Panc1 (cell line): ENCODE measurements around the gene TOX3. TPM values are rescaled to one million over a fixed set of nuclear protein-coding genes. Genes with fewer than 3 reads are reported as not detected.

Source experiments
- ATAC-seq: fragments of 200-7000 bp; cut with Tn5 transposase; 2 replicates; pipeline ENCODE4 v1.9.1; 2020; ENCODE audit warnings: mild to moderate bottlenecking, moderate library complexity
- BruUV-seq: library from RNA; stranded (reverse); fragments of 400-500 nt; replicated peaks from 2 replicates; lab custom pipeline; 2021; lab: Mats Ljungman, UMichigan
- CTCF ChIA-PET: fragments of 300-600 bp; sonication (Branson Sonifier 250); formaldehyde crosslinking; loops from one replicate; lab custom pipeline; 2022; ENCODE audit warnings: antibody characterized with exemption; lab: Charles Lee
- POLR2A ChIA-PET: fragments of 300-600 bp; sonication (Branson Sonifier 250); formaldehyde crosslinking; loops from one replicate; lab custom pipeline; 2022; ENCODE audit warnings: antibody characterized with exemption; lab: Charles Lee
- DNase-seq: peaks from one replicate; pipeline ENCODE4 v3.0.0-alpha.2; 2010; ENCODE audit warnings: low read depth, low spot score
- H3K27ac ChIP-seq: 2 replicates; pipeline ENCODE4 v1.5.1; 2011; ENCODE audit warnings: mild to moderate bottlenecking, low read length, inconsistent platforms
- H3K27me3 ChIP-seq: fragments of 200-500 bp; sonication (Bioruptor generic); 2 replicates; pipeline ENCODE4 v1.6.0; 2014; ENCODE audit warnings: low read length, inconsistent platforms; ENCODE audit not compliant: control insufficient read depth, insufficient read depth
- H3K36me3 ChIP-seq: fragments of 200-500 bp; sonication (Bioruptor generic); 2 replicates; pipeline ENCODE4 v1.5.1; 2014; ENCODE audit warnings: inconsistent platforms, mild to moderate bottlenecking, low read length, moderate library complexity; ENCODE audit not compliant: control insufficient read depth, insufficient read depth
- H3K4me1 ChIP-seq: 2 replicates; pipeline ENCODE4 v1.5.1; 2011; ENCODE audit warnings: inconsistent platforms, mild to moderate bottlenecking, low read length, moderate library complexity; ENCODE audit not compliant: control insufficient read depth, insufficient read depth
- H3K4me3 ChIP-seq, 2 experiments: 2 replicates each; pipeline ENCODE4 v1.5.1; 2011 to 2012; ENCODE audit warnings: low read depth in 2 of 2, low read length in 2 of 2, mild to moderate bottlenecking in 2 of 2, inconsistent platforms in 1 of 2, moderate library complexity in 1 of 2
- H3K9me3 ChIP-seq: fragments of 200-500 bp; sonication (Bioruptor generic); 2 replicates; pipeline ENCODE4 v1.5.1; 2014; ENCODE audit warnings: low read depth, mild to moderate bottlenecking, inconsistent platforms, low read length, moderate library complexity; ENCODE audit not compliant: control insufficient read depth, insufficient read depth
- POLR2AphosphoS5 ChIP-seq: IDR thresholded peaks from 2 replicates; pipeline ENCODE4 v1.6.1; 2012; ENCODE audit warnings: mild to moderate bottlenecking, low read depth, low read length, moderate library complexity
- SIN3A ChIP-seq: IDR thresholded peaks from 2 replicates; pipeline ENCODE4 v1.6.1; 2012; ENCODE audit warnings: low read depth, mild to moderate bottlenecking, low read length, moderate library complexity, borderline replicate concordance; ENCODE audit not compliant: insufficient read depth
- TCF7L2 ChIP-seq: IDR thresholded peaks from 2 replicates; pipeline ENCODE4 v1.6.1; 2011; ENCODE audit warnings: mild to moderate bottlenecking, low read depth, low read length, inconsistent platforms
- in situ Hi-C: cut with HindIII; loops from 2 replicates; pipeline ENCODE4 v1.10.0; 2016; ENCODE audit warnings: low sequenced_read_pairs, low pct_unique_long_range_greater_than_20kb
- intact Hi-C: fragments of 100-400 bp; cut with micrococcal nuclease; formaldehyde crosslinking; loops from one replicate; pipeline ENCODE4 v1.10.0; 2022; ENCODE audit not compliant: unreplicated experiment
- total RNA-seq: library from RNA; stranded (reverse); gene quantifications from one replicate; pipeline ENCODE4 v1.2.1, GENCODE V29; 2021; ENCODE audit not compliant: unreplicated experiment
- TF ChIP-seq, protein P1 (sequence below): fragments of 450-650 bp; IDR thresholded peaks from 2 replicates; pipeline ENCODE4 v1.5.1; 2017; ENCODE audit warnings: mild to moderate bottlenecking
- TF ChIP-seq, protein P2 (sequence below), 2 experiments: IDR thresholded peaks; 2 replicates each; pipeline ENCODE4 v1.6.1; 2011 to 2012; ENCODE audit warnings: low read depth in 2 of 2, control low read depth in 1 of 2, low read length in 1 of 2, mild to moderate bottlenecking in 1 of 2, moderate library complexity in 1 of 2; ENCODE audit not compliant: insufficient read depth in 1 of 2

The TOX3 gene
- total RNA-seq, 1 experiment from 2014 or later = 3.4 TPM

DNA sequence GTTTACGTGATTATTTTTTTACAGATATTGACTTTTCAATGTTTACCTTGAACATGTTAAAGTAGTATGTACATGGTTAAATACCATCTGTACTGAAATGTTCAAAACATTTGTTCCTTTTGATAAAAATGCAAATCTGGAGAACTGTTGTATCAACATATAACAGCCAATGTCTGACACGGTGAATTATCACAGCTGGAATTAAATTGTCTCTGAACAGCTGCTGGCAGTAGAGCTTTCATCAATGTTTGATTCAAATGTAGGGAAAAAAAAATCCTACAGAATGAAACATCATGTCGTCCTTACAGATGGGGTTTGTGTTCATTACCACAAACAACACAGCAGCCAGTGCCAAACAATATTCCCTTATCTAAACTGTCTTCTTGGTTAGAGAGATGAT lies 79.9 kb downstream of the TOX3 start:
- Histone ChIP-seq H3K27ac (no peak overlapping the region), H3K9me3 (no peaks in the 10 kb centered on the region), H3K36me3 (no peaks in the 10 kb centered on the region), H3K4me1 (no peaks in the 10 kb centered on the region), H3K4me3 (no peak overlapping the region), H3K27me3 (no peaks in the 10 kb centered on the region)
- CTCF ChIA-PET = no interaction called here
- BruUV-seq = no TSS peak
- POLR2A ChIA-PET = no interaction called here
- DNase-seq = no peak
- TF ChIP-seq SIN3A = no peak
- TF ChIP-seq, protein P1, sequence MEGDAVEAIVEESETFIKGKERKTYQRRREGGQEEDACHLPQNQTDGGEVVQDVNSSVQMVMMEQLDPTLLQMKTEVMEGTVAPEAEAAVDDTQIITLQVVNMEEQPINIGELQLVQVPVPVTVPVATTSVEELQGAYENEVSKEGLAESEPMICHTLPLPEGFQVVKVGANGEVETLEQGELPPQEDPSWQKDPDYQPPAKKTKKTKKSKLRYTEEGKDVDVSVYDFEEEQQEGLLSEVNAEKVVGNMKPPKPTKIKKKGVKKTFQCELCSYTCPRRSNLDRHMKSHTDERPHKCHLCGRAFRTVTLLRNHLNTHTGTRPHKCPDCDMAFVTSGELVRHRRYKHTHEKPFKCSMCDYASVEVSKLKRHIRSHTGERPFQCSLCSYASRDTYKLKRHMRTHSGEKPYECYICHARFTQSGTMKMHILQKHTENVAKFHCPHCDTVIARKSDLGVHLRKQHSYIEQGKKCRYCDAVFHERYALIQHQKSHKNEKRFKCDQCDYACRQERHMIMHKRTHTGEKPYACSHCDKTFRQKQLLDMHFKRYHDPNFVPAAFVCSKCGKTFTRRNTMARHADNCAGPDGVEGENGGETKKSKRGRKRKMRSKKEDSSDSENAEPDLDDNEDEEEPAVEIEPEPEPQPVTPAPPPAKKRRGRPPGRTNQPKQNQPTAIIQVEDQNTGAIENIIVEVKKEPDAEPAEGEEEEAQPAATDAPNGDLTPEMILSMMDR = no peak
- TF ChIP-seq POLR2AphosphoS5 = no peak
- TF ChIP-seq TCF7L2 = no peak
- TF ChIP-seq, protein P2, sequence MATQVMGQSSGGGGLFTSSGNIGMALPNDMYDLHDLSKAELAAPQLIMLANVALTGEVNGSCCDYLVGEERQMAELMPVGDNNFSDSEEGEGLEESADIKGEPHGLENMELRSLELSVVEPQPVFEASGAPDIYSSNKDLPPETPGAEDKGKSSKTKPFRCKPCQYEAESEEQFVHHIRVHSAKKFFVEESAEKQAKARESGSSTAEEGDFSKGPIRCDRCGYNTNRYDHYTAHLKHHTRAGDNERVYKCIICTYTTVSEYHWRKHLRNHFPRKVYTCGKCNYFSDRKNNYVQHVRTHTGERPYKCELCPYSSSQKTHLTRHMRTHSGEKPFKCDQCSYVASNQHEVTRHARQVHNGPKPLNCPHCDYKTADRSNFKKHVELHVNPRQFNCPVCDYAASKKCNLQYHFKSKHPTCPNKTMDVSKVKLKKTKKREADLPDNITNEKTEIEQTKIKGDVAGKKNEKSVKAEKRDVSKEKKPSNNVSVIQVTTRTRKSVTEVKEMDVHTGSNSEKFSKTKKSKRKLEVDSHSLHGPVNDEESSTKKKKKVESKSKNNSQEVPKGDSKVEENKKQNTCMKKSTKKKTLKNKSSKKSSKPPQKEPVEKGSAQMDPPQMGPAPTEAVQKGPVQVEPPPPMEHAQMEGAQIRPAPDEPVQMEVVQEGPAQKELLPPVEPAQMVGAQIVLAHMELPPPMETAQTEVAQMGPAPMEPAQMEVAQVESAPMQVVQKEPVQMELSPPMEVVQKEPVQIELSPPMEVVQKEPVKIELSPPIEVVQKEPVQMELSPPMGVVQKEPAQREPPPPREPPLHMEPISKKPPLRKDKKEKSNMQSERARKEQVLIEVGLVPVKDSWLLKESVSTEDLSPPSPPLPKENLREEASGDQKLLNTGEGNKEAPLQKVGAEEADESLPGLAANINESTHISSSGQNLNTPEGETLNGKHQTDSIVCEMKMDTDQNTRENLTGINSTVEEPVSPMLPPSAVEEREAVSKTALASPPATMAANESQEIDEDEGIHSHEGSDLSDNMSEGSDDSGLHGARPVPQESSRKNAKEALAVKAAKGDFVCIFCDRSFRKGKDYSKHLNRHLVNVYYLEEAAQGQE (IDR thresholded peaks at IDR 0.05; ENCODE audit: insufficient read depth in 1 of 2, low read depth in 2 of 2, low read length in 1 of 2) = no peak
- intact Hi-C loops = no loop called here
- no peak for ATAC-seq
- in situ Hi-C loops = no loop called here

DNA sequence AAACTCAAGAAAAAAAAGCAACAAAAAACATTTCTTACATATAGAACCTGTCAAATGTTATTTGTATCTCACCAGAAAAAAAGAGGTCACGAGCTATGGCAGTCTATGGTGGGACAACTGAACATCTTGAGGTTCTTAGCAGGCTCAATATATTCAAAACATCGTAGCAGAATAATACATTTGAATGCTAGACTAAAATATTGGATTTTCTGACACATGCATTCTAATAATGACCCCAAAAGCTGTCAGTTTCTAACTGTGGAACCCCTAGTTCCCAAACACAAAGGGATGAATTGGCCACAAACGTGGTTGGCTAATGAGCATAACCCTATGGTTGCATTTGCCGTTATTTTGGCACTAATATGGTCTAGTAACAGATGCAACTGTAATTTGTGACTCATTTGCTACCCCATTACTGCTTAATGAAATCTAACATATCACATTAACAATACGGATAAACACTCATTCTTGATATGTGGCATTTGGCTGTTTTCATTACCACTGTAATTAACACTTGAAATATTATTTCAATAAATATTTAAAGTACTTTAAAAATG lies 81.2 kb downstream of the TOX3 start:
- BruUV-seq = no TSS peak
- in situ Hi-C loops (no loop called here), intact Hi-C loops (no loop called here)
- no peak for ATAC-seq
- H3K4me1 ChIP-seq = no peaks in the 10 kb centered on the region
- ChIA-PET CTCF (no interaction called here), POLR2A (no interaction called here)
- TF ChIP-seq TCF7L2 (no peak), POLR2AphosphoS5 (no peak), SIN3A (no peak)
- TF ChIP-seq, protein P1 = no peak
- TF ChIP-seq, protein P2 (IDR thresholded peaks at IDR 0.05; ENCODE audit: insufficient read depth in 1 of 2, low read depth in 2 of 2, low read length in 1 of 2) = no peak
- H3K27ac ChIP-seq = no peak overlapping the region
- no peaks in the 10 kb centered on the region for H3K27me3 ChIP-seq
- no peaks in the 10 kb centered on the region for H3K36me3 ChIP-seq
- no peak for DNase-seq
- no peak overlapping the region for H3K4me3 ChIP-seq
- H3K9me3 ChIP-seq = no peaks in the 10 kb centered on the region
